Measurements from ENCODE around the gene SPATA6L.
A peak's percentile ranks its signal among the peaks of the same experiment; 100 is the strongest.
"Not testable (repeated sequence)": the region's sequence is repeated elsewhere in the genome, so short reads cannot be mapped to it uniquely, and the experiment has no call there.

The SPATA6L gene

DNA sequence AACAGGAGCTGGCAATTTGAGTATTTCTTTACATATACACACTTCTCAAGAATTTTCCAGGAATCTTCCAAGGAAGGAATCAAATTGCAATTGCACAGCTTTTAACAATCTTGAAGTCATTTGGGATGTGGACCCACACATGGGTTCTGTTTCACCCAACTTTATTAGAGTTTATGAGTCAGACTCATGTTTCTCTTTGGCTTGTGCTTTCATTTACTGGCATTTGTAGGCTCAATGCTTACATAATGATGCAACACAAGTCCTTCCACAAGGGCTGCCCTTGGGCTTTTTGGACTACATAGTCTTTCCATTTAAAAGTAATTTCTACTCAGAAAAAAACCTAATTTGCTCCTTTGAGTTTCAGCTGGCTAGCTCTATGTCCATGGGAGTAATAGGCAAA, 8.5 kb upstream of the SPATA6L start:
- no peak for DNase-seq

DNA sequence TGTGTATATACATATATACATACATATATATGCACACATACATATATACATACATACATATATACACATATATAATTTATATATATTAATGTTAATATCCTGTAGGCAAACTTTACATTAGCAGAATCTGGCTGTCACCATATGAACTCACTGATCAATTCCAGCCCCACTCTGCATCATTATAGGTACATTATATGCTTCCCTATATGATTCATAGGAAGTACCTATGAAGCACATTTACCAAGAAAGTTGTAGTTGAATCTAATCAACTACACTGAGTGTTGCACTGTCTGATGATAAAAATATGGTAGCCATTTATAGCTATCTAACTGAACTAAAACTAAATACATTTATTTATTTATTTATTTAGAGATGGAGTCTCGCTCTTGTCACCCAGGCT, 5.5 kb upstream of the SPATA6L start:
- no peak for DNase-seq

DNA sequence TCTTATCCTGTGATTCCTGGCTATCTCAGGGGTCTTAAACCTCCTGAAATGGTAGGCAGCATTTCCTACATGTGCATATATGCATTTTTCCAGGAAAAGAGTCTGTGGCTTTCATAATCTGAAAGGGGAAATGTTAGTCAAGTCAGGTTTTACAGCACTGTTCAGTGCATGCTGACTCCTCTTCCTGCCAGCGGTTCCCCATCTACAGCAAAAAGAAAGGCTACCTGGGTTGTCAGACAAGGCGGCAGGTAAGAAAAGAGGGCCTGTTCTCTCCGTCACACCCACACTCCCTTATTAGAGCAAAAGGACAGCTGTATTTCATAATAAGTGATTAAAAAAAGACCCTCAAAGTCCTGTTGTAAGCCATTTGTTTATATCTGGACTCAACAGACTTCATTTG, 4.3 kb upstream of the SPATA6L start:
- DNase-seq = no peak

DNA sequence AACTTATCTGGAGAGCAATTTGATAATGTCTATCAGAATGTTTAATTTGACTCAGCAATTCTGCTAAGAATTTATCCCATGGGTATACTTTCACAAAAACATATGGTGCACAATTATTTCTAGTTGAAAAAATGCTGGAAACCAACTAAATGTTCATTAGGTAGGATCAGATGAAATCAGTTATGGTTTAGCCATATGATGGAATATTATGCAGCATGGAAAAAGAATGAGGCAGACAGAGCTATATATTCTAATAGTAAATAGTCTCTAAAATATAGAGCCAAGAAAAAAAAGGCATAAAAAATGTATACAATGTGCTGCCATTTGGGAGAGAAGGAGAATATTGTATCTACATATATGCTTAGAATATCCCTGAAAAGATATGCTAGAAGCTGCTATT, 3.6 kb upstream of the SPATA6L start:
- DNase-seq = no peak

DNA sequence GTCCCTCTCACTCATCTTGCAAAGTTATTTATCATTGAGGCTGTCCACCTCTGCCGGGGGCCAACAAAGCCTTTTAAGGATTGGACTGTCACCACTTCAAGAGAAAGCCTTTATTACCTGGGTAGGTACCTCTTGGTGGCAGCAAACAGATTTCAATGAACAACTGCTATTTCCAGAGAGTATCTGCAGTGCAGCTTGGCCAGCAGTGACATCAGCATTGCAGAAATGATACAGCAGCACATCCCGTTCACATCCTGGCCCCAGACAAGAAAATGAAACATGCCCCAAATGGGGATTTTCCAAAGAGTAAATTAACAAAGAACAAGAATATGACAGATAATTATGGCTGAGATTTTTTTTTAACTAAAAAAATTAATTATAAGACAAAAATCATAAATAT, 2.3 kb upstream of the SPATA6L start:
- DNase-seq = no peak

DNA sequence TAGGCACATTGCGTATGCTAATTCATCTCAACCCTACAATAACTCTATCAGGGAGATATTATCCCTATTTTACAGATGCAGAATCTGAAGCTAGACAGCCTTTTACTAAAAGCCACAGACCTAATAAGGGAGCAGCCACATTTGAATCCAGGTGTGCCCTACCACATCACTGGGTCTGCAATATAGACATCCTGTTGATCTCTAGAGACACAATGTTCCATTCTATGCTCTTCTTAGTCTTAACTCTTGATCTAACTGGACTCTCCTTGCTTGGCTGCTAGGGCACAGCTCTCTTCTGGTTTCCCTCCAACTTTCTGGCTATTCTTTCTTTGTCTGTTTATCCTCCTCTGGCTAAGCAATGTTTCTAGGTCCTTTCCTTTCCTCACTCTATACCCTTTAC, 1.4 kb upstream of the SPATA6L start:
- DNase-seq = no peak

DNA sequence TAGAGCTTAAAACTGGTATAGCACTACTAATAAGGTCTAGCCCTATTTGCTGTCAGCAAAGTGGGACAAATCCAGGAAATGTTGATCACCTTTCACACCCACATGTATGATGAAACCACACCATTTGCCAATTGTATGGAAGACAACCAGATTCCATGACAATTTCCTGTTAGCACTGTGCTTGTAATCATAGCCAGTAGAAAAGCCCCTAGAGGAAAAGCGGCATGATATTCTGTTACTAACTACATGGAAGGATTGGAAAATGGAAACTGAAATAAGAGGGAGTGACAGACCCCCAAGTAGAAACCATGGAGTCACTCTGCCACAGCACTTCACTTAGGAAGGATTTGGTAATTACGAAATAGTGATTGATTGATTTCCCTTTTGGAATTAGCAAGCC, 923 bp downstream of the SPATA6L start:
- DNase-seq = no peak

DNA sequence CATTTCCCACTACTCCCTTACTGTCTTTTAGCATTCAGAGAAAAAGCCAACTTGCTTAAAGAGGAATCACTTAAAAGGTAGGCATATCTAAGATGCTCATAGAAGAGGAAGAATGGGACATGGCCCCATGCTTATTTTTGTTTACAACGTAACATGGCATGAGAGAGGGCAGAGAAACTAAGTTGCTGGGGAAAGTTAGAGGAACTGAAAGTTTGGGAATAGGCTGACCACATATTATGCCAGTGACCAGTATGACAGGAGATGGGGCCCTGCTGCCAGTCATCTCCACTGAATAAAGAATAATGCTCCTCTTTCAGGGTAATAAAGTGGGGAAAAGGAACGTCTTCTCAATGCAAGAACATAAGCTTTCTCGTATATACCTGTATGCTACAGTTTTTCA, 2.3 kb downstream of the SPATA6L start:
- DNase-seq = no peak

DNA sequence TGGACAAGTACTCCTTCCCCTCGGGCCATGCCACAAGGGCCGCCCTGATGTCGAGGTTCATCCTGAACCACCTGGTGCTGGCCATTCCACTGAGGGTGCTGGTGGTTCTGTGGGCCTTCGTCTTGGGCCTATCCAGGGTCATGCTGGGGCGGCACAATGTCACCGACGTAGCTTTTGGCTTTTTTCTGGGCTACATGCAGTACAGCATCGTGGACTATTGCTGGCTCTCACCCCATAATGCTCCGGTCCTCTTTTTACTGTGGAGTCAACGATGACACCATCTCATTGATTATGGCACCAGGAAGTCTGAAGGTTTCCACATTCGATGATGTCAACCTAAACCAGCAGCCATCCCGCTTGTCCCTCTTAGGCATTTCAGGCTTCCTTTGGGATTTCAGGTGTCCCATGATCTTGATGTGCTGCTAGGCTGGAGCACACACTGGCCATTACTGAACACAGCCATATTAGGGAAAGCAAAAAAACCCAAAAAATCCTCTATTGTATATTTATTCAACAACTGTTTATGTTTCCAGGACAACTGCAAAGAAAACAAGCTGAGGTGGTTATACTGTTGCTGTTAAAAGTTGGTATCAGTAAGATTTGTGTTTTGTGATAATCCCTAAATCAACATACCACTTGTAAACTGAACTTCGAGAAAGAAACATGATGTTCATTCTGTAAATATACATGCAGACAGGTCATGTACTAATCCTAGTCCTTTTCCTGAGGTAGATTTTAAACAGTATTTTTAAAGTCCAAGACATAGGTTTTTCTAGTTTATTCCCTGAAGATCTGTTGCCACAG, 3.1 kb downstream of the SPATA6L start:
- DNase-seq = no peak

DNA sequence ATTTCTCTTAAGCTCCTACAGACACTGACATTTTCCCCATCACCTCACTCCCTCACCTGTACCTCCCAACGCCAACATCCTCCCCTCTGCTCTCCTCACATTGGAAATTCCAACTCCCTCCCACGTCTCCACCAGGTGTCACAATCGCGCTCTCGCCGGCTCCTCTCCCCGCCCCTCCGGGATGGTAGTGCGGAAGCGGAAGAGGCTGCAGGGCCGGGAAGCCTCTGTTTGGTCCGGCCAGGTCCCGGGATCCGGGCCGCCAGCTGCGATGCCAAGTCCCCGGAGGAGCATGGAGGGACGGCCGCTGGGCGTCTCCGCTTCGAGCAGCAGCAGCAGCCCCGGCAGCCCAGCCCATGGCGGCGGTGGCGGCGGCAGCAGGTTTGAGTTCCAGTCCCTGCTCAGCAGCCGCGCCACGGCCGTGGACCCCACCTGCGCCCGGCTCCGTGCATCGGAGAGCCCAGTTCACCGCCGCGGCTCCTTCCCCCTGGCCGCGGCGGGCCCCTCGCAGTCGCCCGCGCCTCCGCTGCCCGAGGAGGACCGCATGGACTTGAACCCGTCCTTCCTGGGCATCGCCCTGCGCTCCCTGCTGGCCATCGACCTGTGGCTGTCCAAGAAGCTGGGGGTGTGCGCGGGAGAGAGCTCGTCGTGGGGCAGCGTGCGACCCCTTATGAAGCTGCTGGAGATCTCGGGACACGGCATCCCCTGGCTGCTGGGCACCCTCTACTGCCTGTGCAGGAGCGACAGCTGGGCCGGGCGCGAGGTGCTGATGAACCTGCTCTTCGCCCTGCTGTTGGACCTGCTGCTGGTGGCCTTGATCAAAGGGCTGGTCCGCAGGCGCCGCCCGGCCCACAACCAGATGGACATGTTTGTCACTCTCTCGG, 3.9 kb downstream of the SPATA6L start, which contains the start of gene PLPP6:
TSS of gene PLPP6 (plus strand) at position 187 of the 881 bp plus-strand sequence. CDS start at position 269, 82 bp downstream.
- DNase-seq = peak; percentile 80

DNA sequence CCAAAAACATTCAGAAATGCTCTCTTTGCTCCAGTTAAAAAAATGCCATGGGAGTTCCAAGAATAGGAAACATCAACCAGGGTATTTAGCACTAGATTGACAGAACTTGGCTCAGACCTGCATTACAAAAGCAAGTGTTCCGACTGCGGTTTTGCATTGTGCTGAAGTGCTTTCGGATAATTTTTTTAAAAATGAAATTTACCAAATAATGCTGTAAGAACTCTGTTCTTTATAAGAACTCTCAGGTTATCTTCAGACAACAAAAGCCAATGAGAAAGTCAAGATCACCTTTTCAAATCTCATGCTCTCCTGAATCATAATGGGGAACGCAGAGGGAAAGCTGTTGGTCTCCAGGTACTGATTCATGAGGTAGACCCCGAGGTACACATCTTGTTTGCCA, 4.7 kb downstream of the SPATA6L start:
- no peak for DNase-seq

DNA sequence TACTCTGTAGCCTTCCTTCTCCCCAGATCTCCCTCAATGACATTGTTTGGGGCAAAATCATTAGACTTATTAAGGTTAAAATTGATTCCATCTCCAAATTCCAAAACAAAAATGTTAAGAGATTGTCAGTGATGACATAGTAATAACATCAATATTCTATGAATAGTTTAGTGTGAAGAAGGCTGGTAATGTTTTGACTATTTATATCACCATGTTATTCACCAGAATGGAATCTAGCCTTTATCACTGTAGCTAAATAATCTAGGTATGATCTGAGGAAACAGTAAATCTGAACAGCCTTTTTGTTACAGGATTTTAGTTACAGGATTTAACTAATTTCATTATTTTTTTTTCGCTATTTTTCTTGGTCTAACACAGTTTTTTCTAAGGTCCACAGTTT, 5.1 kb downstream of the SPATA6L start:
- no peak for DNase-seq

DNA sequence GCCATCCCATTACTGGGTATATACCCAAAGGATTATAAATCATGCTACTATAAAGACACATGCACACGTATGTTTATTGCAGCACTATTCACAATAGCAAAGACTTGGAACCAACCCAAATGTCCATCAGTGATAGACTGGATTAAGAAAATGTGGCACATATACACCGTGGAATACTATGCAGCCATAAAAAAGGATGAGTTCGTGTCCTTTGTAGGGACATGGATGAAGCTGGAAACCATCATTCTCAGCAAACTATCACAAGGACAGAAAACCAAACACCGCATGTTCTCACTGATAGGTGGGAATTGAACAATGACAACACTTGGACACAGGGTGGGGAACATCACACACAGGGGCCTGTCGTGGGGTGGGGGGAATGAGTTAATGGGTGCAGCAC, 5.6 kb downstream of the SPATA6L start:
- DNase-seq = not testable (repeated sequence)

DNA sequence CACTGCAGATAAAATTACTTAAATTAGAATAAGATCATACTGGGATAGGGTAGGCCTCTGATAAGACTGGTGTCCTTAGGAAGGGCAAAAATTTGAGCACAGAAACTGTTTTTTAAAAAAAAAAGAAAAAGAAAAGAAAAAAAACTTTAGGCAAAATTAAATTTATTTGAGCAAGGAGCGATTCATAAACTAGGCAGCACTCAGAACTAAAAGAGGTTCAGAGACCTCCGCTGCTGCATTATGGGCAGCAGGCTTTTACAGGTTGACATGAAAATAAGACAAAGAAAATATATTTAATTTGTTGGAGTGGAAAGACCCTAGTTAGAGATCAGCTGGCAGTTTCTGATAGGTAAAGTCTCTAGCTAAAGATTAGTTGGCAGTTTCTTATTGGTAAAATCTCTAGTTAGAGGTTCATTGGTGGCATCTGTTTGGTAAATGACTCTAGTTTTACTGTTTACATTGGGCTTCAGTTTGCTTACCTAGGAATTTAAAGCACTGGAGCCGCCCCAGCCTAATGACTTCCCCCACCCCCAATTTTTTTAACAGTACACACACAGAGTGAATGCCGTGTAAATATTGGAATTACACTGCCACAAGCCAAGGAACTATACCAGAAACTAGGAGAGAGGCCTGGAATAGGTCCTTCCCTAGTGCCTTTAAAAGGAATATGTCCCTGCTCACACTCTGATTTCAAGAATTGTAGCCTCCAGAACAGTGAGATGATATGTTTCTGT, 8.7 kb downstream of the SPATA6L start:
- no peak for DNase-seq

DNA sequence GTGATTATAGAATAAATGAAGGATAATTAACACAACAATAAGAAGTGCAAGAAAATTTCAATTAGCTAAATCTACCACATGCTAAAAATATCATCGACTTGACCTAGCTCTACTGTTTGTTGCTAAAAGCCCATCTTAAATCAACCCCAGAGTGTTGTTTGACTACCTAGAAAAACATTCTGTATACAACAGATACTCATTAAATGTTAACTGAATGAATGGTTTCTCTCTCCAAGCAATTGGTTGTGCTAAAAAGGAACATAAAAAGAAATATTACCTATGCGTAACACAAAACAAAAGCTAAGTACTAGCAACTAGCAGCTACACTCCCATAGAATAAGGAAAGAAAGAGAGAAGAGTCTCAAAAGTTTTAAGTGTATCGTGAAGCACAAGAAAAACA, 9.7 kb downstream of the SPATA6L start:
- no peak for DNase-seq

DNA sequence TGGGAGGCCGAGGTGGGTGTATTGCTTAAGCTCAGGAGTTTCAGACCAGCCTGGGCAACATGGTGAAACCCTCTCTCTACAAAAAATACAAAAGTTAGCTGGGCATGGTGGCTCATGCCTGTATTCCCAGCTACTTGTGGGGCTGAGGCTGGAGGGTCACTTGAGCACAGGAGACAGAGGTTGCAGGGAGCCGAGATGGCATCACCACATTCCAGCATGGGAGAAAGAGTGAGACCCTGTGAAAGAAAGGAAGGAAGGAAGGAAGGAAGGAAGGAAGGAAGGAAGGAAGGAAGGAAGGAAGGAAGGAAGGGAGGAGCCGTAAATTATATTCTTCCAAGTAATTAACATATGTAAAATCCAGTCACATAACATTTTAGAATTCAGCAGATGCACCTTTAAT, 10.1 kb downstream of the SPATA6L start:
- DNase-seq = not testable (repeated sequence)

DNA sequence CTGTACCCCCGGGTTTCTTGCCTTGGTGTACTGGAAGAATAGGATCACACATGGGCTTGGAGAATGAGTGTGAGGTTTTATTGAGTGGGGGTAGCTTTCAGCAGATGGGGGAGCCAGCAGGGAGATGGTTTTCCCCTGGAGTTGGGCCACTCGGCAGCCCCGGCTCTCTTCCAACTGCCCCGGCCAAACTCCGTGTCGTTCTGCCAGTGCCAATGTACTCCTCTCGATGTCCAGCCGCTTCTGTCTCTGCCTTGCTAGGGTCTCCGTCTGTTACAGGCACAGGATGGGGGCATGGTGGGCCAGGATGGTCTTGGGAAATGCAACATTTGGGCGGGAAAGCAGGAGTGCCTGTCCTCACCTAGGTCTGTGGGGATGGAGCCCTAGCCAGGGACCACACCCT, 11.7 kb downstream of the SPATA6L start:
- DNase-seq = no peak

DNA sequence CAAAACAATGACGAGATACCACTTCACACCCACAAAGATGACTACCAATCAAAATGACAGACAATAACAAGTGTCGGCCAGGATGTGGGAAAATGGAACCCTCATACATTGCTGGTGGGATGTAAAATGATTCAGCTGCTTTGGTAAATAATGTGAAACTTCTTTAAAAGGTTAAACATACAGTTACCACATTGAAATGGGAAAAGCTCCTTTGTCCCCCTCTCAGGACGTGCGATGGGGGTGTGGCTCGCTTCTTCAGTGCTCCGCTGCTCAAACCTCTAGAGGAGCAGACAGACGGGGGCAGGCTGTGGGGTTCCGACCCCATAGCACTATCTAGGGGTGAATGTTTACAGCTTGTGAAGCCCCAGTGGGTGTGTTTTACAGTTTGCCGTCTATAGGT, 12.2 kb downstream of the SPATA6L start:
- no peak for DNase-seq

DNA sequence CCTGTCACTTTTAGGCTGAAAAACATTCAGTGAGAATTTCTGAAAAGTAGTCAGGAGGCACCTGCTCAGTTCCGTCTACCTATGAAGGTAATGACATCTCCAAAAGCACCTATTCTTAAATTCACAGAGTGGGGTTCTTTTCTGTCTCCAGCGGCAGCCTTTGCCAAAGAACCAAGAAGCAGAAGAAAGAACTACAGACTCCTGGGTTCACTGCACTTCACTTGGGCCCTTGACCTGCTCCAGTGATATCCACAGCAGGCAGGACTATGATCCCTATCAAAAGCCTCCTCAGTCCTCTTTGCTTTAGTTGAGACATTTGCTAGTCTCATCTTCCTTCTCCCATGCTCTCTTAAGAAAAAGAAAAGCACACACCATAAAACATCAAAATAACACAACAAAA, 23.9 kb downstream of the SPATA6L start:
- no peak for DNase-seq

DNA sequence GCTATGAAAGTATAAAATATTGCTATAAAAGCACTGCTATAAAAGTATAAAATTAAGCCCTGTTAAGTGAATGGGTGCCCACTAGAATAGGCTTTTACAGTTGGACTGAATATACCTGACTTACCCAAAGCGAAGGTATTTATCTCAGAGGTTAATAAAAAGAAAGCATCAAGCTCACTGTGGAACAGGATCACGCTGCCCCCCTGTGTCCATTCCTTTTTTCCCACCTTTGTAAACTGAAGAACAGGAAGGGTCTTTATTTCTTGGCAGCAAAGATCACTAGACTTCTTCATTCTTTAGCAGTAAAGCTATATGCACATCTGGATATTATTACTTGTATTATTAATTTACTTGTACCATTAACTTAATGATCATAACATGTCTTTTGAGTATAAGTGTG, 26.3 kb downstream of the SPATA6L start:
- peak; percentile 10 for DNase-seq

DNA sequence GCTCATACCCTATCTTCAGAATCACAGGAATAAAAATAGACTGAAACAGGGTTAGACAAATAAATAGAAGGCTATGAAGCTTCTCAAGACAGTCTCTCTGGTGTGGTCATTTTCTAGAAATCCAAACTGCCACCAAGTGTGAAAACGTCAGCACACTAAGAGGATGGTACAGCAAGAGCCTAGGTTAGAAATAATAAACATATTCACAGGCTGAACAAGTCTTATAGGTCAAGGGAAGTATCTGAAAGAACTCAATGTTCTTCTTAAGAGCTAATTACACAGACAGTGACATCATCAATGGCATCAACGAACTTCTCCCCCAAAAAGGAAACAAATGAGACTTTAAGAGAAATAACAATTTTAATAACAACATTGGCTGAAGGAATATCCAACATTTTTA, 26.9 kb downstream of the SPATA6L start:
- no peak for DNase-seq

DNA sequence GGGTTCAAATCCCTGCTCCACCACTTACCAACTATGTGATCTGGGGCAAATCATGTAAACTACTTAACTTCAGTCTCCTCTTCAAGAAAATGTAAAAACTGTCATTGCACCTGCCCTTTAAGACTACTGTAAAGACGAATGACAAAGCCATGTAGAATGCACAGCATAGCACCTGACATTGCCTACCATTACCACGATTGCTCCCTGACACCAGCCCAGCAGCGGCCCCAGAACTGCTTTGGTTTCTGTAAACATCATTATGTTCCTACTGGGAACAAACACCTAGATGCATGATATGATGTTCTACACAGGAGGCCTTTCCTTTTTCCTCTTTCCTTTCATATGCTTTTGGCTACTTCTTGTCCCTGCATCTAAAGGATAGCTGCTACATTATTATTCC, 27.3 kb downstream of the SPATA6L start:
- no peak for DNase-seq

DNA sequence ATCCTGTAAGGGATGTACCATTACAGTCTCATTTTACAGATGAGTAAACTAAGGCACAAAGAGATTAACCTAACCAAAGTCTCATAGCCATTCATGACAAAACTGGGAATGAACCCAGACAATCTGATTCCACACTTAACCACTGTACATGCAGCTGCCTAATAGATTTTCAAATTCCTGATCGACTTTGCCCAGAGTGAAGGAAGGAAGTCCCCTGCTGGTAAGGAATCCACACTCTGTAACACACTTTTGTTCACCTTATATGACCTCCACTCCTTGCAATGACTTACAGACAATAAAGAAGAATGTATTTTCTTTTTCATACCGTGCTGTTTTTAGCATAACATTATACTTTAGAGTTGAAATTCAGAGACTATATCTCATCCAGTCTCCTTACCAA, 35.4 kb downstream of the SPATA6L start:
- DNase-seq = no peak

DNA sequence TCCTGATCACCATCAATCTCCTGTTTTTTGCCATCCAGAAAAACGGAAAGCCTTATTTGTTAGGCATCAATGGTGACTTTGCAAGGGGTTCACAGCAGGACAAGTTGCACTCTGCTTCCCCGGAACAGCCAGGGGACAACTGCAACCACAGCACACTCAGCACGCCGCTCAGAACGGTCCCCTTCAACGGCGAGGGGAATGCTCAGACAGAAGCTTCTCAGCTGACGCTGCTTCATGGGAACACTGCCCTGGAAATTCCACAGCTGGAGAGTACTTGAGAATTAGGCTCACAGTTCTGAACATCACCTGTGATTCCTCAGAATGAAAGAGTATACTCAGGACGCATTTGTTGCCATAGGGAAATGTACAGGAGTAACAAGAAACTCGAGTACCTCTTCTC, 44.3 kb downstream of the SPATA6L start:
- DNase-seq = no peak
